Measurements from ENCODE around the gene PAPLN.

- no peak for TF ChIP-seq CTCF (IDR thresholded peaks at IDR 0.05)
- no peak for TF ChIP-seq POLR2A (IDR thresholded peaks at IDR 0.05)
Measured at GRCh38 chr14:73250781-73251500, 13.6 kb downstream of the PAPLN start.
